Hepatocyte (in vitro differentiated cells): Measurements from ENCODE around the gene ZFYVE27. TPM values are rescaled to one million over a fixed set of nuclear protein-coding genes. Genes with fewer than 3 reads are reported as not detected.
A peak's percentile ranks its signal among the peaks of the same experiment; 100 is the strongest.

Source experiments
- DNase-seq: peaks from one replicate; pipeline ENCODE4 v3.0.0-alpha.2; 2016; ENCODE audit warnings: low spot score
- H2AFZ ChIP-seq: fragments of 200-600 bp; sonication (generic); 2 replicates; pipeline ENCODE4 v1.6.0; 2016; ENCODE audit warnings: antibody characterized with exemption, mild to moderate bottlenecking
- H3K27ac ChIP-seq: fragments of 200-600 bp; sonication (generic); 2 replicates; pipeline ENCODE4 v1.5.1; 2016; ENCODE audit warnings: mild to moderate bottlenecking
- H3K27me3 ChIP-seq: fragments of 200-600 bp; sonication (generic); 2 replicates; pipeline ENCODE4 v1.6.1; 2016
- H3K36me3 ChIP-seq: fragments of 200-600 bp; sonication (generic); replicated peaks from 2 replicates; pipeline ENCODE4 v1.5.1; 2016; ENCODE audit warnings: low read depth; ENCODE audit not compliant: insufficient read depth
- H3K4me1 ChIP-seq: fragments of 200-600 bp; sonication (generic); 2 replicates; pipeline ENCODE4 v1.5.1; 2016; ENCODE audit warnings: mild to moderate bottlenecking, moderate library complexity; ENCODE audit not compliant: insufficient read depth
- H3K4me2 ChIP-seq: fragments of 200-600 bp; sonication (generic); 2 replicates; pipeline ENCODE4 v1.6.0; 2016
- H3K4me3 ChIP-seq: fragments of 200-600 bp; sonication (generic); 2 replicates; pipeline ENCODE4 v1.5.1; 2016; ENCODE audit warnings: mild to moderate bottlenecking
- H3K79me2 ChIP-seq: fragments of 200-600 bp; sonication (generic); 2 replicates; pipeline ENCODE4 v1.6.0; 2017; ENCODE audit warnings: mild to moderate bottlenecking
- H3K9me2 ChIP-seq: fragments of 200-600 bp; sonication (generic); replicated peaks from 2 replicates; pipeline ENCODE4 v1.6.0; 2017; ENCODE audit warnings: mild to moderate bottlenecking; ENCODE audit not compliant: insufficient read depth
- H3K9me3 ChIP-seq: fragments of 200-600 bp; sonication (generic); 2 replicates; pipeline ENCODE4 v1.5.1; 2016; ENCODE audit warnings: low read depth, mild to moderate bottlenecking
- H4K20me1 ChIP-seq: fragments of 200-600 bp; sonication (generic); 2 replicates; pipeline ENCODE4 v1.6.0; 2016; ENCODE audit warnings: mild to moderate bottlenecking; ENCODE audit not compliant: insufficient read depth, poor library complexity, severe bottlenecking
- EZH2 ChIP-seq: fragments of 200-600 bp; sonication (generic); IDR thresholded peaks from 2 replicates; pipeline ENCODE4 v1.6.1; 2016; ENCODE audit warnings: antibody characterized with exemption, mild to moderate bottlenecking, borderline replicate concordance
- EZH2phosphoT487 ChIP-seq: fragments of 200-600 bp; sonication (generic); IDR thresholded peaks from one replicate; pipeline ENCODE4 v1.6.1; 2018; ENCODE audit warnings: antibody characterized with exemption, mild to moderate bottlenecking, low read depth, moderate library complexity; ENCODE audit not compliant: unreplicated experiment, severe bottlenecking
- WGBS: methylation state at CpG from one replicate; pipeline ENCODE4 v1.1.6; 2016; ENCODE audit warnings: low lambda C conversion rate; ENCODE audit errors: missing lambda C conversion rate; 5-methylcytosine and 5-hydroxymethylcytosine counted together
- polyA plus RNA-seq: library from polyadenylated mRNA; unstranded; fragments of >200 nt; fragmentation: Nextera tagmentation; extraction: Ambion mirVana; gene quantifications from 2 replicates; pipeline ENCODE4 v1.2.1, GENCODE V29; 2016
- total RNA-seq: library from RNA; depleted of rRNA; stranded (reverse); fragments of >200 nt; gene quantifications from 2 replicates; pipeline ENCODE4 v1.2.3, GENCODE V29; 2014
- TF ChIP-seq, protein P1 (sequence below): fragments of 200-600 bp; sonication (generic); IDR thresholded peaks from 2 replicates; pipeline ENCODE4 v1.5.1; 2016; ENCODE audit warnings: antibody characterized with exemption, mild to moderate bottlenecking; ENCODE audit not compliant: poor library complexity

The ZFYVE27 gene
- total and polyA plus RNA-seq, 2 experiments from 2014 or later: 24.9 to 30.3 TPM

DNA sequence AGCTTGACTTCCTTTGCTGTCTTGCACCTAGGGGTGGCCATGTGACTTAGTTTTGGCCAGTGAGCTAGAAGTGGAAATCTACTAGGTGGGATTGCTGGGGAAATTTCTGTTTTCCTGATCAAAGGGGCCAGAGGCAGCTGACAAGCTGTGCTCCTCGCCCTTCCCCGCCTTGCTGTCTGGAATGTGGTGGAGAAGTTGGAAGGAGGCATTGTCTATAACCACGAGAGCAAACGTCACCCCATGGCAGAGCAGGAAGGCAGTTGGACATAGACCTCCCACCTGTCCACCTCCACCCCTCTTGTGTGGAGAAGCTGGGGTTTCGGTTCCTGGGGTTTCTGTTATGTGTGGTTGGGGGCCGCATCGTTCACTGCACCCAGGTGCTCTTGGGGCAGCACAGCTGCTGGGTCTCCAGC is 27.6 kb downstream of the ZFYVE27 start:
- H3K4me3 ChIP-seq: no peak overlapping the region
- H3K27me3 ChIP-seq: peaks cover 9% of the 10 kb centered on the region
- H4K20me1 ChIP-seq: no peaks in the 10 kb centered on the region
- no peaks in the 10 kb centered on the region for H3K9me3 ChIP-seq
- no peaks in the 10 kb centered on the region for H3K4me1 ChIP-seq
- TF ChIP-seq EZH2phosphoT487: no peak
- no peak for TF ChIP-seq EZH2
- TF ChIP-seq, protein P1, sequence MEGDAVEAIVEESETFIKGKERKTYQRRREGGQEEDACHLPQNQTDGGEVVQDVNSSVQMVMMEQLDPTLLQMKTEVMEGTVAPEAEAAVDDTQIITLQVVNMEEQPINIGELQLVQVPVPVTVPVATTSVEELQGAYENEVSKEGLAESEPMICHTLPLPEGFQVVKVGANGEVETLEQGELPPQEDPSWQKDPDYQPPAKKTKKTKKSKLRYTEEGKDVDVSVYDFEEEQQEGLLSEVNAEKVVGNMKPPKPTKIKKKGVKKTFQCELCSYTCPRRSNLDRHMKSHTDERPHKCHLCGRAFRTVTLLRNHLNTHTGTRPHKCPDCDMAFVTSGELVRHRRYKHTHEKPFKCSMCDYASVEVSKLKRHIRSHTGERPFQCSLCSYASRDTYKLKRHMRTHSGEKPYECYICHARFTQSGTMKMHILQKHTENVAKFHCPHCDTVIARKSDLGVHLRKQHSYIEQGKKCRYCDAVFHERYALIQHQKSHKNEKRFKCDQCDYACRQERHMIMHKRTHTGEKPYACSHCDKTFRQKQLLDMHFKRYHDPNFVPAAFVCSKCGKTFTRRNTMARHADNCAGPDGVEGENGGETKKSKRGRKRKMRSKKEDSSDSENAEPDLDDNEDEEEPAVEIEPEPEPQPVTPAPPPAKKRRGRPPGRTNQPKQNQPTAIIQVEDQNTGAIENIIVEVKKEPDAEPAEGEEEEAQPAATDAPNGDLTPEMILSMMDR: no peak
- 86% methylated on average over 7 of the region's 7 CpGs for WGBS
- H3K79me2 ChIP-seq: no peaks in the 10 kb centered on the region
- no peak overlapping the region for H3K4me2 ChIP-seq
- H3K27ac ChIP-seq: peak overlapping the region; percentile 23
- DNase-seq: no peak
- H2AFZ ChIP-seq: no peak overlapping the region
- H3K36me3 ChIP-seq: no peaks in the 10 kb centered on the region
- H3K9me2 ChIP-seq: no peaks in the 10 kb centered on the region

DNA sequence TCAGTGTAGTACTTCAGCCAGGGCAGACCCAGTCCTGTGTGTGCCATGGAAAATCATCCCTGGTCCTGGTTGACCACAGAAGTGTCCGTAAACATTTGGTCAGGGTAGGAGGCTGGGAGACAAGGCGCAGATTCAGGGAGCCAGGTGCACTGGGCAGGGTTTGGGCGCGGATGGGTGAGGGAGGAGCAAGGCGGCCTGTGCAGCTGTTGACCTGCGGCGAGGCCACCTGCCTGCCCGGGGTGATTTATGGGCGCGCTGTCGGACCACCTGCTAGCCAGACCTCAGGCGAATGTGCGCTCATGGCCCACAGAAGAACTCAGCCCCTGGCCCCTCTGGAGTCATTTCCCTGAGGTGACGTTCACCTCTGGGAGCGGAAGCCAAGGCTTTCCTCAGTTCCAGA is 28.3 kb downstream of the ZFYVE27 start:
- H3K4me3 ChIP-seq: no peak overlapping the region
- 95% methylated on average over 15 of the region's 15 CpGs for WGBS
- H3K27me3 ChIP-seq: peaks cover 16% of the 10 kb centered on the region
- no peaks in the 10 kb centered on the region for H4K20me1 ChIP-seq
- no peak overlapping the region for H3K27ac ChIP-seq
- no peaks in the 10 kb centered on the region for H3K9me3 ChIP-seq
- H3K36me3 ChIP-seq: no peaks in the 10 kb centered on the region
- no peak overlapping the region for H2AFZ ChIP-seq
- TF ChIP-seq EZH2phosphoT487 (no peak), EZH2 (no peak)
- TF ChIP-seq, protein P1: no peak
- H3K4me1 ChIP-seq: no peaks in the 10 kb centered on the region
- H3K9me2 ChIP-seq: no peaks in the 10 kb centered on the region
- H3K4me2 ChIP-seq: no peak overlapping the region
- H3K79me2 ChIP-seq: no peaks in the 10 kb centered on the region
- DNase-seq: no peak

DNA sequence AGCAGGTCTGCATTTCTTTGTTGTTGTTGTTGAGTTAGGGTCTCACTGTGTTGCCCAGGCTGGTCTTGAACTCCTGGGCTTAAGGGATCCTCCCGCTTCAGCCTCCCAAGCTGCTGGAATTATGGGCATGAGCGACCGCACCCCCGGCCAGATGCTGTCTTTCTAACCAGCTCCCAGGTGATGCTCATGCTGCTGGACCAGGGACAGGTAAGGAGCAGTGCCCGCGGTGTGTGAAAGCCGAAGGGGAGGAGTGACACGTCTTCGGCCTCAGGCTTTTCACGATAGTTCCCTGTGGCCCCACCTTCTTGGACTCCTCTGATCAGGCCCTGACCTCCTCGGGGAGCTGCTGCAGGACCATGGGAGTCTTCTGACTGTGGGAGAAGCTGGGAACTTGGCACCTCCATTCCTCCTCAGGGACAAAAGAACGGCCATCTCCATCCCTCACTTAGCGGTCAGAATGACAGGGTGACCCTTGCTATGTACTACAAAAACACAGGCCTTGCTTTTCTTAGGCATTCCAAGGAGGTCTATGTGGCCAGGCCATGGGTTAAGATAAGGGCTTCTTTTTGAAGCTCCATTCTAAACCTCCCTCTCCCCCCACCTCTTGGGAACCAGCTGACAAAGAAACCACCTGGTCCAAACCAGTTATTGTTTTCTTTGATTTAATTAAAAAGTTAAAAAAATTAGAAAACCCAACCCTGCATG is 29.3 kb downstream of the ZFYVE27 start:
- H3K4me1 ChIP-seq: peaks cover 5% of the 10 kb centered on the region
- no peak overlapping the region for H3K4me3 ChIP-seq
- H3K9me2 ChIP-seq: no peaks in the 10 kb centered on the region
- no peak overlapping the region for H3K4me2 ChIP-seq
- H4K20me1 ChIP-seq: no peaks in the 10 kb centered on the region
- no peak overlapping the region for H2AFZ ChIP-seq
- no peaks in the 10 kb centered on the region for H3K79me2 ChIP-seq
- H3K36me3 ChIP-seq: no peaks in the 10 kb centered on the region
- H3K9me3 ChIP-seq: no peaks in the 10 kb centered on the region
- 91% methylated on average over 13 of the region's 13 CpGs for WGBS
- H3K27ac ChIP-seq: no peak overlapping the region
- peaks cover 26% of the 10 kb centered on the region for H3K27me3 ChIP-seq
- TF ChIP-seq, protein P1: no peak
- TF ChIP-seq EZH2phosphoT487 (no peak), EZH2 (no peak)
- DNase-seq: no peak
